ENCODE results near the gene ZFYVE1.
A peak's percentile ranks its signal among the peaks of the same experiment; 100 is the strongest.
"Not testable (repeated sequence)": the region's sequence is repeated elsewhere in the genome, so short reads cannot be mapped to it uniquely, and the experiment has no call there.

ZFYVE1 gene

GRCh38 chr14:73026845-73027542, at the start of gene ZFYVE1:
Gene ZFYVE1 (minus strand): TSS chr14:73027106. CDS start chr14:73024508, 2,598 bp downstream.
- DNase-seq: peak; percentile 100

- DNase-seq: no peak
Observed at GRCh38 chr14:73069585-73069984, 42.7 kb upstream of the ZFYVE1 start.

GRCh38 chr14:73058922-73059673, 32.2 kb upstream of the ZFYVE1 start:
- DNase-seq: peak; percentile 39

- DNase-seq: peak; percentile 100
Observed at GRCh38 chr14:73058224-73058921, 31.5 kb upstream of the ZFYVE1 start, which contains the start of gene RBM25. Gene RBM25 (plus strand): TSS chr14:73058534. CDS start chr14:73071642, 13,108 bp downstream.

GRCh38 chr14:73057944-73058223, 31.0 kb upstream of the ZFYVE1 start:
- DNase-seq: no peak

GRCh38 chr14:73055251-73055650, 28.3 kb upstream of the ZFYVE1 start:
- no peak for DNase-seq

- no peak for DNase-seq
Observed at GRCh38 chr14:73049428-73049827, 22.5 kb upstream of the ZFYVE1 start.

GRCh38 chr14:73047808-73048207, 20.9 kb upstream of the ZFYVE1 start:
- DNase-seq: no peak

- DNase-seq: not testable (repeated sequence)
Observed at GRCh38 chr14:73036706-73037450, 10.0 kb upstream of the ZFYVE1 start.

- no peak for DNase-seq
Observed at GRCh38 chr14:73027984-73028383, 1.1 kb upstream of the ZFYVE1 start.

GRCh38 chr14:73027546-73027945, 640 bp upstream of the ZFYVE1 start:
- no peak for DNase-seq

GRCh38 chr14:73026243-73026844, 562 bp downstream of the ZFYVE1 start:
- DNase-seq: no peak

- DNase-seq: no peak
Observed at GRCh38 chr14:73025544-73025943, 1.4 kb downstream of the ZFYVE1 start.

- no peak for DNase-seq
Observed at GRCh38 chr14:73022051-73022450, 4.9 kb downstream of the ZFYVE1 start.

- not testable (repeated sequence) for DNase-seq
Observed at GRCh38 chr14:73016011-73016410, 10.9 kb downstream of the ZFYVE1 start.

- DNase-seq: not testable (repeated sequence)
Observed at GRCh38 chr14:73015552-73015951, 11.4 kb downstream of the ZFYVE1 start.

- DNase-seq: no peak
Observed at GRCh38 chr14:73014105-73014504, 12.8 kb downstream of the ZFYVE1 start.

GRCh38 chr14:73011189-73011588, 15.7 kb downstream of the ZFYVE1 start:
- DNase-seq: not testable (repeated sequence)

- no peak for DNase-seq
Observed at GRCh38 chr14:73008501-73008900, 18.4 kb downstream of the ZFYVE1 start.

GRCh38 chr14:73007835-73008234, 19.1 kb downstream of the ZFYVE1 start:
- DNase-seq: no peak

- not testable (repeated sequence) for DNase-seq
Observed at GRCh38 chr14:73004641-73005040, 22.3 kb downstream of the ZFYVE1 start.

GRCh38 chr14:73003681-73004080, 23.2 kb downstream of the ZFYVE1 start:
- DNase-seq: no peak

- DNase-seq: no peak
Observed at GRCh38 chr14:73000073-73000472, 26.8 kb downstream of the ZFYVE1 start.

All from NCI-H1694 (cell line).